ENCODE results near the gene APP. TPM values are rescaled to one million over a fixed set of nuclear protein-coding genes. Genes with fewer than 3 reads are reported as not detected.

The APP gene
- total RNA-seq, 4 donors from 2014 or later = 197 to 380 (median 296) TPM

- ATAC-seq (ENCODE audit: low FRiP score) (no peak), DNase-seq (ENCODE audit: low spot score) (no peak)
- TF ChIP-seq CTCF (IDR thresholded peaks at IDR 0.05) = no peak
Observed at GRCh38 chr21:26194326-26194725, 23.8 kb upstream of the APP start.

GRCh38 chr21:26191609-26192008, 21.0 kb upstream of the APP start:
- DNase-seq (ENCODE audit: low spot score) (no peak), ATAC-seq (ENCODE audit: low FRiP score) (no peak)
- no peak for TF ChIP-seq CTCF (IDR thresholded peaks at IDR 0.05)

- ATAC-seq (ENCODE audit: low FRiP score) (no peak), DNase-seq (ENCODE audit: low spot score) (no peak)
- TF ChIP-seq CTCF (IDR thresholded peaks at IDR 0.05) = no peak
Observed at GRCh38 chr21:26188422-26188821, 17.9 kb upstream of the APP start.

- ATAC-seq (ENCODE audit: low FRiP score) = no peak
- no peak for DNase-seq (ENCODE audit: low spot score)
- no peak for TF ChIP-seq CTCF (IDR thresholded peaks at IDR 0.05)
Observed at GRCh38 chr21:26185446-26185845, 14.9 kb upstream of the APP start.

GRCh38 chr21:26185021-26185420, 14.5 kb upstream of the APP start:
- ATAC-seq (ENCODE audit: low FRiP score) (no peak), DNase-seq (ENCODE audit: low spot score) (no peak)
- no peak for TF ChIP-seq CTCF (IDR thresholded peaks at IDR 0.05)

GRCh38 chr21:26179501-26179900, 8.9 kb upstream of the APP start:
- ATAC-seq (ENCODE audit: low FRiP score) (no peak), DNase-seq (ENCODE audit: low spot score) (no peak)
- no peak for TF ChIP-seq CTCF (IDR thresholded peaks at IDR 0.05)

- DNase-seq (ENCODE audit: low spot score) (no peak), ATAC-seq (ENCODE audit: low FRiP score) (no peak)
- no peak for TF ChIP-seq CTCF (IDR thresholded peaks at IDR 0.05)
Observed at GRCh38 chr21:26177746-26178426, 7.3 kb upstream of the APP start.

Data from omental fat pad (tissue), 4 donors.